CD1c-positive myeloid dendritic cell (primary cell): Measurements from ENCODE around the gene NFAM1.

Experiments
- DNase-seq: peaks from one replicate; pipeline ENCODE4 v3.0.0-alpha.2; 2016; ENCODE audit errors: extremely low spot score

The NFAM1 gene

DNA sequence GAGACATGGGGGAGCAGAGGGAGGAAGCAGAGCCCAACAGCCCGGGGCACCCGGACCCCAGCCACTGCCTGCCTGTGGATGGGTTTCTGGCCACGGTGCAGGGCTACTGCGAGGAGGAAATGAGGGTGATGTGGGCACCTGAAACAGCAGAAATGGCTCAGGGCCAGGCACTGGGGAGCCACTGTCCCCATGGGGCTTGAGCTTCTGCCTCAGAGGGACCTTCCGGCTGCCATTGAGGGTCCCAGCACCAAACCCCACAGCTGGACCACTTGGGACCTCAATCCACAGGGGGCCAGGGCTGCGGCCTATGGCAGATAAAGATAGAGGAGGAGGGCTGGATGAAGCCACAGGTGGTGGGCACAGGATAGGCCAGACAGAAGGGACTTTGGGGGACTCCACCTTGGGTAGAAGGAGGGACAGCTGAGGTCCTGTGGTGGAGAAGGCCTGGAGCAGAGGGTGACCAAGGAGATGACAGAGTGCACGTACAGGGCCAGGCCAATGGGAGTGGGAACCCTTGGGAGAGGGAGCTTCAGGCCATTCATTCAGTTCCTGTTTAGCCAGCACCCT is 48.3 kb downstream of the NFAM1 start:
- DNase-seq, result no peak

DNA sequence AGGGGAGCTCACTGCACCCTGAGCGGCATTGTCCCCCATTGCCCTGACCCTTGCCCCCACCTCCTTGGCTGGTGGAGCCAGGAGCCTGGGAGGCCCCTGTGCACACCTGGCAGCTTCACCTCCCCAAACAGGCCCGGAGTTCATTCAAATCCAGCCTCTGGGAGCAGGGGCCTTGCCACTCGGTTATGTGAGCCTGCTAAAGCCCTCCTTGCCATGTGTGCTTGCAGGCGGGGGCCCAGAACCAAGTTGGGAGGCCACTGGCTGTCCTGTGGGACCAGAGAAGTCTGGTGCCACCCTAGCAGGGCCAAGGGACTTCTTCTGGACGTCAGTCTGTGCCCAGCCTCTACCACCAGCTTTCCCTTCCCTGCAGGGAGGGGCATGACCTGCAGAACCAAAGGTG is 48.9 kb downstream of the NFAM1 start:
- no peak for DNase-seq

DNA sequence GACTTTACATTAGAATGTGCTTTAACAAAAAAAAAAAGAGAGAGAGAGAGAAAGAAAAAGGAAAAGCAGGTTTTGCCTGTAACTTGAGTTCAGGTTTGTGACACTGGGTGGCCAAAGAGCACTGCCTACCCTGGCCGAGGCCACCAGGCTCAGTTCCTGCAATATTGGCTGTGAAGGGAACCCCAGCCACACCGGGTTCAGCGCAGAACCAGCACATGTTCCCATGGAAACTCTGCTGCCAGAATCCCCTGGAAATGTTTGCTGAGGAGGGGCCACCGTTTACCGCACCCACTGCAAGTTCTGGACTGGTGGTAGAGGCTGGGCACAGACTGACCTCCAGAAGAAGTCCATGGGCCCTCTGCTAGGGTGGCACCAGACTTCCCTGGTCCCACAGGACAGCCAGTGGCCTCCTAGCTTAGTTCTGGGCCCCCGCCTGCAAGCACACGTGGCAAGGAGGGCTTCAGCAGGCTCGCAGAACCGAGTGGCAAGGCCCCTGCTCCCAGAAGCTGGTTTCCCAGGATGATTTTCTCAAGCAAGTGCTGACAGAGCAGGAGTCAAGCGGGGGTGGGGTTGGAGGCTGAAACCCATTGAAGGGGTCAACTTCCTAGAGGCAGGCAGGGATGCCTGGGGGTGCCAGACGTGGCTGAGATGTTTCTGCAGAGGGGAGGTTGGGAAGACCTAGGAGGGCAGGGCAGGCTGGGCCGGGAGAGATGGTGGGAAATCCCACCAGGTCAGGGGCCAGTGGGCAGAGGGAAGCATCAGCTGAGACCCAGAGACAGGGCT is 51.2 kb downstream of the NFAM1 start:
- DNase-seq, result no peak

DNA sequence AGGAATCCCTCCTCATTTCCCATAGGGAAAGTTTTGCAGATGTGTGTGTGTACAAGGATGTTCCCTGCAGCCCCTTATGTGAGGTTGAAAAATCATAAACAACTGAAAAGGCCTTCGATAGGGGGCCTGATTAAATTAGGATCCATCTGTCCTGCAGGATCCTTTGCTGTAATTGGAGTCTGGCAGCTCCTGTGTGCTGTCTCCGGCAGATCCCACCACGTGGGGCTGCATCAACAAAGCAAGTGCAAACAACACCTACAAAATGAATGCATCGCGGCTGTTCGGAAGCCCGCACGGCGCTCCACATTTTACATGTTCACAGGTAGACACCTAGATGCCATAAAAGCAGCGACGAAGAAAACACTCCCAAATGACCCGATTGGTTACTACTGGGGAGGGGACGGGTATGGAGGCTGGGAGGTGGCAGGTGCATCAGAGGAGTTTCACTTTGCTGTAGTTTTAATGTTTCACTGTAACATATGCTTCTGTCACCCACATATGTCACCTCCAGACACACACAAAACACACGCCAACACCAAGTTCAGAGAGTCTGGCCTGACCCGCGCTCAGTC is 52.2 kb downstream of the NFAM1 start:
- no peak for DNase-seq

DNA sequence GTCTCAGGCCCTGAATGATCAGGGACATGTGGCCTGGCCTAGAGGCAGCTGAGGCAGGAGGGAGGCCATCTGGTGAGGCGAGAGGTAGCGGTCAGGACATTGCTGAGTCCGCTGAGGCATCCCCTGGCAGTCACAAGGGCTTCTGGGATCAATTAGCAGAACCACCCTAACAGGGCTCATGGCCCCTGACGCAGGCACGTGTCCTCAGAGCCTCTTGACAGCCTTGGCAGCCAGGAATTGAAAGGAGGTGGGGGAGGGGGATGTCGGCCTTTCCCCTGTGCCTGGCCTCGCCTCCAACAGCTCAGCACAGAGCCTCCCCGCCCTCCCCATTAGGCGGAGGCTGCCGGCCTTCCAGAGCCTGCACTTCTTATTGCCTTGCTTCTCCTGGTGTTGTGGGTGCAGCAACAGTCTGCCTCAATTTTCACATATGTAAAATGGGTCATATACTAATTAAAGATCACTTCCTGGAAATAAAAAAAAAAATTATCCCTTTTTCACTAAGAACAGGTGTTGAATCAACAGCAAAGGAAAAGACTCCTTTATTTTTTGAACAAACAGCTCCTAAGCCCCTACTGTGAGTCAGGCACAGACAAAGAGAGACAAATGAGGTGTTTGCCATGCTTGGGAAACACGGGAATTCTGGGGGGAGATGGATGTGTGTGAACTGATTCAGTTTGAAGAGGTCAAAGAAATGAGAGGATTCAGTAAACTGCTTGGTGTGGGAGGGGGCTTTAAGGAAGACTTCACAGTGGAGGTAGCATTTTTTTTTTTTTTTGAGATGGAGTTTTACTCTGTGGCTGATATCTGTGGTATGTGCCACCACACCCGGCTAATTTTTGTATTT is 55.3 kb downstream of the NFAM1 start:
- peak; percentile 50 for DNase-seq

DNA sequence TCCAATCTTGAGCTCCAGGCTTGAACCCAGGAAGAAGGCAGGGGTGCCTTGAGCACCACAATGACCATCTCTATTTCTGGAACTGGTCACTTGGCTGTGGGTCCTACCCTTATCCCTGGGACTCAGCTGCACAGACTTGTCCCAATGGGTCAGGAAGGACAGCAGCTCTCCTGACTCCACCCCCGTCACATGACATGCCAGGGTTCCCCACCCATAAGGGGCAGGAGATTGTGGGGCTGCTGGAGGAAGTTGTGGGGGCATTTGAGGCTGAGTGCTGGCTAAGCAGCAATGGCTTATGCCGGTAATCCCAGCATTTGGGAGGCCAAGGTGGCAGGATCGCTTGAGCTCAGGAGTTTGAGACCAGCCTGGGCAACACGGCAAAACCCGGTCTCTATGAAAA is 56.2 kb downstream of the NFAM1 start:
- DNase-seq, result peak; percentile 13

DNA sequence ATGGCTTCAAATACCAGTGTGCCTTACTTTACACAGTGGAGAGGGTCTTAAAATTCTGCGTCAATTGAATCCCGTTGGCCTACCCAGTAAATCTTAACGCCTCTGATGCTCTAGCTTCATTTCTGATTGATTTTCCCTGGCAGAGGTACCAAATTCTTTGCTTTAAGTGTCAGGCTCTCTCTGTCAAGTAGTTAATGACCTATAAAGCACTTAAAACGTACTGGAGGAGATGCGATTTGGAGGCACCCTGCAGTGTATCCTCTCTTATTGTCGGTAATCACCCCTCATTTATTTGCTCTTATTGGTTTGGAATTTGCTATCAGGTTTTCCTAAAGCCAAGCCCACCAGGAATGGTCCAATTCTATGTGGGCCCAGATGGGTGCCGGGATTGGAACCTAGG is 59.2 kb downstream of the NFAM1 start:
- no peak for DNase-seq

DNA sequence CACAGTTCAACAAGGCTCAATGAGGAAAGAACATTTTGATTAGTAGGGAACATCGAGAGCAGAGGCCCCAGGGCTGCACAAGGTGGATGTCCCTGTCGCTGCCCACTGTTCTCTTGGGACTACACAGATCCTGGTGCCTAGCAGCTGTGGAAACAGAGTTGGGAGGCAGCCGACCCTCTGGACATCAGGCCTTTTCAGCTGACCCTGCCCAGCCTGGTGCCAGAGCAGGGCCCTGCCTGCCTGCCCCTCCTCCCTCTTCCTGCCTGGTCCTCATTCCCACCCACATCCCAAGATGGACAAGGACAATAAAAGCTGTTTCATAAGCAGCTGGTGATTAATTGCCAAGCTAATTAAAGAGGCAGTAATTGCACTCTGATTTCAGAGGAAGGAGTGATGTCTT is 60.7 kb downstream of the NFAM1 start:
- DNase-seq, result no peak

DNA sequence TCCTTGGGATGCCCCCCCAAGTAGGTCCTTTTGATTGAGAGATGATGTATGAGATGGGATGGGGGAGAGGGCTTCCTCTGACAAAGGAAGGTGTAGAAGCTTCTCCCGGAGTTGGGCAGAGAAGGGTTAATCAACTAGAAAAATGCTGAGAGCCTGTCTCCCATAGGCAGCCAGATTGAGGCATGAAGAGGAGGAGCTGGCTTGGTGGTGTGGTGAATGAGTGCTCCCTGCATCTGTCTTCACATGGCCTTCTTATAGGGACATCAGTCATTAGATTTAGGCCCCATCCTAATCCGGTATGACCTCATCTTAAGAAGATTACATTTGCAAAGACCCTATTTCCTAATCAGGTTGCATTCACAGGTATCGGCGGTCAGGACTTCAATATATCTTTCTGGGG is 61.1 kb downstream of the NFAM1 start:
- DNase-seq, result no peak

DNA sequence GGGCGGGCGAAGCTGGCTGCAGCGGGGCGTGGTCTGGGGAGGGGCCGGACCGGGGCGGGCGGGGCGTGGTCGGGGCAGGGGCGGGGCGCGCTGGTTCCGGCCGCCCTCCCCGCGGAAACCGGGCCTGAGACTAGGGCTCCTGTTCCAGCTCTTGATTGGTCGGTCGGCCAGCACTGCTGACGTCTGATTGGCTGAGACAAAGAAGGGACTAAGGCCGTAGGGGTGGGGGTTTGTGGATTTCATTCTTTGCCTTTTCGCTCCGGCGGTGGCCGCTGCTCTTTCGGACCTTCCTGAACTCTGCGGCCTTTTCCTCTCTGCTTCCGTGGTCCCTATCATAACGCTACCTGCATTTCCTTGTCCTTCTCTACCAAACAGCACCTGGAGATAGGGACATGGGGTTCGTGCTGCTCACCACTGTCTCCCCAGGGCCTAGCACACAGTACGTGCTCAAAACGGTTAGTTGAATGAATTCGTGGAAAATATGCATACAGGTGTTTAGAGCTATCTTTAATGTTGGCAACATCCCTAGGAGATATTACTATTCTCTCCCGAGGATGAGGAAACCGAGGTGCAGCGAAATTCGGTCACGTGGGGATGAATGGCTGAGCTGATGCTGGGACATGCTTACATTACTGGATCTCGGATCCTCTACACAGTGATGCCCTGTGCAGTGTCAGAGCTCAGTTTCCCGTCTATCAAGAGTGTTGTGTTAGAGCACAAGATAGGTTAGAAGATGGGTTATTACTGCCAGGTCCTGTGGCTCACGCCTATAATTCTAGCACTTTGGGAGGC is 62.8 kb downstream of the NFAM1 start:
- peak; percentile 91 for DNase-seq

DNA sequence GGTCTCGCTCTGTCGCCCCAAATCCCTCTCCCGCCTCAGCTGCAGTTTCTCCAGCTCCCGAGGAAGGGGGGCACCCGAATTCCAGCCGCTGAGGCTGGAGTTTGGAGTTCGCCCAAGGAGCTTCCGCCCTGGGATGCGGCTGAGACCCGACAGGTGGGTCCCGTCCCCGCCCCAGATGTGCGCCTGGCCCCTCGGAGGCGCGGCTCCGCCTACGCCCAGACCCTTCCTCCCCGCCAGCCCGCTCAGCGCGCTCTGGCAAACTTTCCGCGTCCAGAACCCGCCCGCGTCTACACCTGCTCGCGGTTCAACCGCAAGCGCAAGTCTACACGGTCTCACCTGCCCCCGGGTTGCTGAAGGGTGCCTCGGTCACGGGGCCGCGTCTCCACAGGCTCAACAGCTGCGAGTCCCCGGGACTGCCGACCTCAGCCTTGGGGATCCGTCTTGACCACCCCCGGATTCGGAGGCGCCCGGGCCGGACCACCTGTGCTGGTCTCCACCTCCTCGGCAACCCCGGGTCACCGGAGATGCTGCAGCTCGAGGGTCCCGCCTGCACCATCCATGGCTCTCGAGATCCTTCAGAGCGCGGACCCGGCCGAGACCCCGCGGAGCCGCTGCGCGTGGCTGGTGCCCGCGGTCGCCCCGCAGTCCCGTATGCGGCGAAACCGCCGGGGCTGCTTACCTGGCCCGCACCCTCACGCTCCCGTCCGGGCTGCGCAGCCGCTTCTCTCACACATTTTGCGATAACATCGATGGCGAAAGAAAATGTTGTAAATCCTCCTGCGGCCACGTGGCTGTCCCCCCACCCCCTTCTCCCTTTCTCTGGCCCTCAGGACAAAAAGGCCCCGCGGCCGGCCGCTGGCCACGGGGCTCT is 63.6 kb downstream of the NFAM1 start:
- DNase-seq, result peak; percentile 8

DNA sequence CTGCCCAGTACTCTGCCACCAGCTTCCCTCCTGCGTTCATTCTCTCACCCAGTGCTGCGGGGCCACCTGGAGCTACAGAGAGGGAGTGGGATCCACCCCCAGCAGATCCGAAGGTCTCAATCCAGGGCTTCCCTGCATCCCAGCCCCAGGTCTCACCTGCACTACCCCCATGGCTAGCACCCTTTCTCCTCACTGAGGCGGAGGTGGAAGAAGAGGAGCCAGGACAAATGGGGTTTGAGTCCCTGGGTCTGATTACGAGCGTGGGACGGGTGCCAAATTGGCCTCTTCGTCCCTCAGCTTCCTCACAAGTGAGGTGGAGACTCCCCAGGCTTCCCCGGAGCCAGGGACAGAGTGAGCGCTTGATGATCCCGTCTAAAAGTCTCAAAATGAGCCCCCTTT is 64.2 kb downstream of the NFAM1 start:
- peak; percentile 10 for DNase-seq

DNA sequence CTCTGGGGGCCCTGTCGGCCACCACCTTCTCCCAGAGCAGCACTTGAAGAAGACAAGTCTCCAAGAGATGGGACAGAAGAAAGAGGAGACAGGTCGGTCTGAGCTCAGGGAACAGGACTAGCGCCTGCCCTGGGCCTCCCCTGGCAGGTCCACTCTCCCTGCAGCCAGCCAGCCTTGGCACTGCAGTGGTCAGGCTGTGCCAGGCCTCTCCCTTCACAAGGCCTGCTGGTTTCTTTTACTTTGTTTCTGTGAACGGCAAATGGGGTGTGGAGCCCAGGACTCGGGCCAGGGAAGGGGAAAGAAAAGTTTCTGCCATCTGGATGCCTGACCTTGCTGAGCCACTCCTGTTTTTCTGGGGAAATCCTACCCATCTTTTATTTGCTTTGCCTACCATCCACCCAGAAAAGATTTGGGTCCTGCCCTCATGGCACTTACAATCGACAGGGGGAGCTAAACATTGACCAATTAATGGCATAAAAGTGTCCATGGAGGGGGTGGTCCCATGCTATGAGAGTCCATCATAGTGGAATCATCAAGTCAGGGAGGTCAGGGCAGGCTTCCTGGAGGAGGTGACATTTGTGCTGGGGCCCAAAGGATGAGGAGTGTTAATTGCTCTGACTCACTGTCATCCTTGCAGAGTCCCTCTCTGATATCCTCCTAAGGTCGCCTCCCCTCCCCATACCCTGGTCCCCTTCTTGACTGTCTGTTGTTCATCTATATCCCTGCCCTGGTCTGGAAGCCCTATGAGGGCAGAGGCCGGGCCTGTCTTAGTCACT is 65.2 kb downstream of the NFAM1 start:
- DNase-seq, result no peak

DNA sequence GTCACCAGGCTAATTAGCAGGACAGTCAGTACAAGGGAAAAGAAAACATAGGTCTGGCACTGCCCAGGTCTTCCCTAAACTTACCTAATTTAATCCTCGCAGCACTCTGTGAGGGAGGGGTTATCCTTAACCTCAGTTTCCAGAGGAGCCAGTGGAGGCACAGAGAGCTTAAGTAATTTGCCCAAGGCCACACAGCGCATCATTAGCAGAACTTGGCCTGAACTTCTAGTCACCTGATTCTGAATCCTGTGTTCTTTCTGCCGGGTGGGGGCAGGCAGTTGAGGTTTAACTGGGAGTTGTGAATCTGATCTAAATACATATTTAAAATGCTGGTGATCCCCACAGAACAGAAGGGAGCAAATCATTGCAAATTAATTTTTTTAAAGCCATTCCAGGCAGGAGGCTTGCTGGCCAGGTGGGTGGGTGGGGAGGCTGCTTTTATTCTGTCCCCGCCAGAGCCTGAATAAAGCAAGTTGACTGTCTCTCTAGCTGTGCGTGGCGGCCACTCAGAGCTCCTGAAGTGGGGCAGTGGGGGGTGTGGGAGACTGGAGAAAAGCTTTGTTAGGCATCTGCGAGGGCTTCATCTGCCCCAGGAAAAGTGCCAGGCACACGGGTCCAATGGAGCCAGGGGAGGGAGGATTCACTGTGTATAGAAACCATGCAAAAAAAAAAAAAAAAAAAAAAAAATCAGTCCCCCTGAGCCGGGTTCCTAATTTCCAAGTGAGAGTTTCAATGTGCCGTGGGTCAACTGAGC is 66.1 kb downstream of the NFAM1 start:
- peak; percentile 5 for DNase-seq

DNA sequence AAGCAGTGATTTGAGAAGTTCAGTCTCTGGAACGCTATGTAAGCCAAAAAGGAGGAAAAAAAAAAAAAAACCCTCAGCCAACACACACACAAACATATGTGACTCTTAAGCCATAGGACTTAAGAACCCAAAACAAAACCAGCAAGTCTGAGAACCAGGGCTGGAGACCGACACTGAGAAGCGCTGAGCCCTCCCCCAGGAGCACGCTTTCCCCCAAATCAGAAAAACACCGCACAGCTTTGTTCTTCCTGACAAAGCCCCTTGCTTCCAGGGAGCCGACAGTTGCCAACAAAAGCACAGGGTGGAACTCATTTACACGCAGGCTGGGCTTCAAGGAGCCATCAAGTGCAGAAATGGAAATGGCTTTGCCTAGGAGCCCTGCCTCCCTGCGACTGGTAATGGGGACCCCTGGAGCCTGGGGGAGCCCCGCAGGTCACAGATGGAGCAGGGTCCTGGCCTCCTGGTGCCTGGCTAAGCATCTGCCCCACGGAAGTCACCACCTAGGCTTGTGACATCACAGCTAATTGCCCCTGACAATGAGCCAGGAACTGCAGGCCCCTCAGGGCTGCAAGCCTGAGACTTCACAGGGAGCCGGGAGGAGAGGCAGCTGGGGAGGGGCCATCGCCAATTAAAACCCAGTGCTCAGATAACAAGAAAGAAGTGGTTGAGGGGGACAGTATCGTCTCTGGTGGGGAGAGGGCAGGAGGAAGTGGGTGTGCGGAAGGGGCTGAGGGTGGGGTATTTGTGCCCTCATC is 66.9 kb downstream of the NFAM1 start:
- no peak for DNase-seq

DNA sequence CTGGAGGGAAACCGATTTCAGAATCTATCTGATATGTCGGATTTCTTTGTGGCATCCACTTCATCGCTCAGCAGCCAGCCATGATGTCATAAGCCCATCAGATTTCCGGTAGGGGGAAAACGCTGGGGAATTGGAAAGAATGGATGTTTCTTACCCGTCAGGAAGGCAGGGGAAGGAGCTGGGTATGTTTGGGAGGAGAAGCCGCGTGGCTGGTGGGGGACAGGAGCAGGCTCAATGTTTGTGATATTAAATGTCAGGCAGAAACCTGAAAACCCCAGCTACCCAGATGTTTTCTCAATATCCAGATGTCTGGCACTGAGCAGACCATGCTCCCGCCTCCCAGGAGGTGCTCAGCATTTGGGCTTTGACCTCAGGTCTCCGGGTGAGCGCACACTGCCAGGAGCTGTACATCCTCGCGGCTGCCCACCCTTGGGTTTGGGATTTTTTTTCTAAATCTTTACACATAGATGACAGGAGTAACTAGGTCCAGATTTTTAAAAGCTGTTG is 67.5 kb downstream of the NFAM1 start:
- DNase-seq, result no peak

DNA sequence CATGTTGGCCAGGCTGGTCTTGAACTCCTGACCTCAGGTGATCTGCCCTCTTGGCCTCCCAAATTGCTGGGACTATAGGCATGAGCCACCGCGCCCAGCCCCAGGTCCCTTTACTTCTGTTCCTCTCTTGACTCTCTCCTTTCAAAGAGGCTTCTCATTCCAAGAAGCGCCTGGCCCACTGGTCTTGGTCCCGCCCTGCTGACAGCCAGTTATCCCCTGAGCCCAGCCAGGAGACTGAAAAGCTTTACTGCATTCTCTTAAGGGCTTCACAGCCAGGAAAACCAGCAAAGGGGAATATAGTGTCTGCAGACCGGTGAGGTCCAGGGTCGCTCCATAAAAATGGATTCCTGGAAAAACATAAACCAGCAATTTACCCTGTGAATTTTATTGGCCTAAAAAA is 68.3 kb downstream of the NFAM1 start:
- DNase-seq, result no peak

DNA sequence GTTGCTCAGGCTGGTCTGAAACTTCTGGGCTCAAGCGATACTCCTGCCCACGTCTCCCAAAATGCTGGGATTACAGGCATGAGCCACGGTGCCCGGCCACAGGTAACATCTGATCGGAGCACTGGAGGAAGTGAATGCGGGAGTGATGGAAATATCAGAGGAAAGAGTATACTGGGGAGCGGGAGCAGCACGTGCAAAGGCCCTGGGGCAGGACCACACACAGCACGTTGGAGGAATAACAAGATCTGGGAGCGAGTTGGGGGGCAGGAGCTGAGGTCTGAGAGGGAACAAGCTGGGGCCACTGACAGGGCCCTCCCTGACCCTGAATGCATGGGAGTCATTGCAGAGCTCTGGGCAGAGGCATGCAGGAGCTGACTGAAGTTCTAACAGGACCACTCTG is 70.7 kb downstream of the NFAM1 start:
- DNase-seq, result no peak
